Breast epithelium (tissue), 3 donors: ENCODE data around the gene ANKRD34B.

Experiments
- POLR2AphosphoS5 ChIP-seq, 3 donors: sonication (generic); formaldehyde crosslinking; IDR thresholded peaks; one replicate each; pipeline ENCODE4 v1.6.1; 2017; ENCODE audit warnings: antibody characterized with exemption in 3 of 3
- TF ChIP-seq, protein P1 (sequence below), 3 donors: fragments of 450-650 bp; IDR thresholded peaks; one replicate each; pipeline ENCODE4 v1.5.1; 2016 to 2017; ENCODE audit warnings: antibody characterized with exemption in 3 of 3, mild to moderate bottlenecking in 3 of 3, moderate library complexity in 3 of 3

GRCh38 chr5:80590766-80591165, 20.7 kb upstream of the ANKRD34B start:
- no peak for TF ChIP-seq POLR2AphosphoS5 (IDR thresholded peaks at IDR 0.05)
- TF ChIP-seq, protein P1, sequence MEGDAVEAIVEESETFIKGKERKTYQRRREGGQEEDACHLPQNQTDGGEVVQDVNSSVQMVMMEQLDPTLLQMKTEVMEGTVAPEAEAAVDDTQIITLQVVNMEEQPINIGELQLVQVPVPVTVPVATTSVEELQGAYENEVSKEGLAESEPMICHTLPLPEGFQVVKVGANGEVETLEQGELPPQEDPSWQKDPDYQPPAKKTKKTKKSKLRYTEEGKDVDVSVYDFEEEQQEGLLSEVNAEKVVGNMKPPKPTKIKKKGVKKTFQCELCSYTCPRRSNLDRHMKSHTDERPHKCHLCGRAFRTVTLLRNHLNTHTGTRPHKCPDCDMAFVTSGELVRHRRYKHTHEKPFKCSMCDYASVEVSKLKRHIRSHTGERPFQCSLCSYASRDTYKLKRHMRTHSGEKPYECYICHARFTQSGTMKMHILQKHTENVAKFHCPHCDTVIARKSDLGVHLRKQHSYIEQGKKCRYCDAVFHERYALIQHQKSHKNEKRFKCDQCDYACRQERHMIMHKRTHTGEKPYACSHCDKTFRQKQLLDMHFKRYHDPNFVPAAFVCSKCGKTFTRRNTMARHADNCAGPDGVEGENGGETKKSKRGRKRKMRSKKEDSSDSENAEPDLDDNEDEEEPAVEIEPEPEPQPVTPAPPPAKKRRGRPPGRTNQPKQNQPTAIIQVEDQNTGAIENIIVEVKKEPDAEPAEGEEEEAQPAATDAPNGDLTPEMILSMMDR (IDR thresholded peaks at IDR 0.05) = no peak
